ENCODE results near the gene CHAC1.

DNA sequence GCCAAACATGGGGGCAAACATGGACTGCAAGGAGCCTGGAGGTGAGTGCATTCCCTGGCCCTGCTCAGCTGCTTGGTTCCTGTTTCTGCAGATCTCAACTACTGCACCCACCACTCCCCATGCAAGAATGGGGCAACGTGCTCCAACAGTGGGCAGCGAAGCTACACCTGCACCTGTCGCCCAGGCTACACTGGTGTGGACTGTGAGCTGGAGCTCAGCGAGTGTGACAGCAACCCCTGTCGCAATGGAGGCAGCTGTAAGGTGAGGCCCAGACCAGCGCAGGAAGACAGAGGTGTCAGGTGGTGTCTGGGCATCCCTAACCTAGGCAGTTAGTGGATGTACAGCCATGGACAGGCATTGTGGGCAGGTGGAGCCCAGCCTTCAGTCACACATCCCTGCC lies 18.8 kb upstream of the CHAC1 start:
- TF ChIP-seq, protein P1, sequence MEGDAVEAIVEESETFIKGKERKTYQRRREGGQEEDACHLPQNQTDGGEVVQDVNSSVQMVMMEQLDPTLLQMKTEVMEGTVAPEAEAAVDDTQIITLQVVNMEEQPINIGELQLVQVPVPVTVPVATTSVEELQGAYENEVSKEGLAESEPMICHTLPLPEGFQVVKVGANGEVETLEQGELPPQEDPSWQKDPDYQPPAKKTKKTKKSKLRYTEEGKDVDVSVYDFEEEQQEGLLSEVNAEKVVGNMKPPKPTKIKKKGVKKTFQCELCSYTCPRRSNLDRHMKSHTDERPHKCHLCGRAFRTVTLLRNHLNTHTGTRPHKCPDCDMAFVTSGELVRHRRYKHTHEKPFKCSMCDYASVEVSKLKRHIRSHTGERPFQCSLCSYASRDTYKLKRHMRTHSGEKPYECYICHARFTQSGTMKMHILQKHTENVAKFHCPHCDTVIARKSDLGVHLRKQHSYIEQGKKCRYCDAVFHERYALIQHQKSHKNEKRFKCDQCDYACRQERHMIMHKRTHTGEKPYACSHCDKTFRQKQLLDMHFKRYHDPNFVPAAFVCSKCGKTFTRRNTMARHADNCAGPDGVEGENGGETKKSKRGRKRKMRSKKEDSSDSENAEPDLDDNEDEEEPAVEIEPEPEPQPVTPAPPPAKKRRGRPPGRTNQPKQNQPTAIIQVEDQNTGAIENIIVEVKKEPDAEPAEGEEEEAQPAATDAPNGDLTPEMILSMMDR (IDR thresholded peaks at IDR 0.05; ENCODE audit: low read length): no peak
- TF ChIP-seq EZH2 (optimal IDR thresholded peaks at IDR 0.05; ENCODE audit: low read depth, low read length): no peak
- TF ChIP-seq EZH2phosphoT487 (IDR thresholded peaks at IDR 0.05; ENCODE audit: low read length): no peak
